ENCODE measurements around the gene CFAP69. TPM values are rescaled to one million over a fixed set of nuclear protein-coding genes. Genes with fewer than 3 reads are reported as not detected.

CFAP69 gene
- total RNA-seq, 3 donors from 2014 or later (not counting 1 experiment from before 2014, with no cell fraction given), result 0.13 TPM; not detected in 2

DNA sequence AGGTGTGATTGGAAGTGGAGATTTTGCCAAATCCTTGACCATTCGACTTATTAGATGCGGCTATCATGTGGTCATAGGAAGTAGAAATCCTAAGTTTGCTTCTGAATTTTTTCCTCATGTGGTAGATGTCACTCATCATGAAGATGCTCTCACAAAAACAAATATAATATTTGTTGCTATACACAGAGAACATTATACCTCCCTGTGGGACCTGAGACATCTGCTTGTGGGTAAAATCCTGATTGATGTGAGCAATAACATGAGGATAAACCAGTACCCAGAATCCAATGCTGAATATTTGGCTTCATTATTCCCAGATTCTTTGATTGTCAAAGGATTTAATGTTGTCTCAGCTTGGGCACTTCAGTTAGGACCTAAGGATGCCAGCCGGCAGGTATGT lies 19.8 kb upstream of the CFAP69 start:
- no peaks in the 10 kb centered on the region for H3K36me3 Mint-ChIP-seq
- no peaks in the 10 kb centered on the region for H3K9me3 Mint-ChIP-seq
- Histone ChIP-seq H3K9me3 (ENCODE audit: control insufficient read depth, insufficient read depth, low read length) (no peaks in the 10 kb centered on the region), H3K4me1 (ENCODE audit: control insufficient read depth, insufficient read depth, low read length) (no peaks in the 10 kb centered on the region), H3K4me3 (ENCODE audit: low read length) (no peak overlapping the region), H3K36me3 (ENCODE audit: control insufficient read depth, insufficient read depth, low read length) (no peaks in the 10 kb centered on the region), H3K27me3 (ENCODE audit: control insufficient read depth, insufficient read depth, low read length) (peaks cover 7% of the 10 kb centered on the region), H3K27ac (ENCODE audit: low read length) (no peak overlapping the region)
- 91% methylated on average over 2 of the region's 3 CpGs for WGBS (ENCODE audit: insufficient coverage)
- intact Hi-C loops (cut with micrococcal nuclease), result no loop called here
- no peak for ATAC-seq
- peaks cover 24 to 33% of the 10 kb centered on the region in 2 donors for H3K27me3 Mint-ChIP-seq (ENCODE audit: low read depth in 2 of 2)
- H3K4me1 Mint-ChIP-seq, result no peaks in the 10 kb centered on the region
- no peak for DNase-seq
- no peak overlapping the region for H3K4me3 Mint-ChIP-seq
- TF ChIP-seq, protein P1, sequence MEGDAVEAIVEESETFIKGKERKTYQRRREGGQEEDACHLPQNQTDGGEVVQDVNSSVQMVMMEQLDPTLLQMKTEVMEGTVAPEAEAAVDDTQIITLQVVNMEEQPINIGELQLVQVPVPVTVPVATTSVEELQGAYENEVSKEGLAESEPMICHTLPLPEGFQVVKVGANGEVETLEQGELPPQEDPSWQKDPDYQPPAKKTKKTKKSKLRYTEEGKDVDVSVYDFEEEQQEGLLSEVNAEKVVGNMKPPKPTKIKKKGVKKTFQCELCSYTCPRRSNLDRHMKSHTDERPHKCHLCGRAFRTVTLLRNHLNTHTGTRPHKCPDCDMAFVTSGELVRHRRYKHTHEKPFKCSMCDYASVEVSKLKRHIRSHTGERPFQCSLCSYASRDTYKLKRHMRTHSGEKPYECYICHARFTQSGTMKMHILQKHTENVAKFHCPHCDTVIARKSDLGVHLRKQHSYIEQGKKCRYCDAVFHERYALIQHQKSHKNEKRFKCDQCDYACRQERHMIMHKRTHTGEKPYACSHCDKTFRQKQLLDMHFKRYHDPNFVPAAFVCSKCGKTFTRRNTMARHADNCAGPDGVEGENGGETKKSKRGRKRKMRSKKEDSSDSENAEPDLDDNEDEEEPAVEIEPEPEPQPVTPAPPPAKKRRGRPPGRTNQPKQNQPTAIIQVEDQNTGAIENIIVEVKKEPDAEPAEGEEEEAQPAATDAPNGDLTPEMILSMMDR (IDR thresholded peaks at IDR 0.05), result no peak
- H3K27ac Mint-ChIP-seq, result no peak overlapping the region

GRCh38 chr7:90225601-90226000 lies 19.4 kb upstream of the CFAP69 start:
- H3K9me3 ChIP-seq (ENCODE audit: control insufficient read depth, insufficient read depth, low read length), result no peaks in the 10 kb centered on the region
- H3K4me3 ChIP-seq (ENCODE audit: low read length), result no peak overlapping the region
- intact Hi-C loops (cut with micrococcal nuclease), result no loop called here
- no peaks in the 10 kb centered on the region for H3K36me3 Mint-ChIP-seq
- no peaks in the 10 kb centered on the region for H3K4me1 Mint-ChIP-seq
- H3K9me3 Mint-ChIP-seq, result no peaks in the 10 kb centered on the region
- H3K27ac Mint-ChIP-seq, result no peak overlapping the region
- TF ChIP-seq, protein P1 (IDR thresholded peaks at IDR 0.05), result no peak
- peaks cover 20 to 28% of the 10 kb centered on the region in 2 donors for H3K27me3 Mint-ChIP-seq (ENCODE audit: low read depth in 2 of 2)
- no peak overlapping the region for H3K27ac ChIP-seq (ENCODE audit: low read length)
- peaks cover 7% of the 10 kb centered on the region for H3K27me3 ChIP-seq (ENCODE audit: control insufficient read depth, insufficient read depth, low read length)
- DNase-seq (no peak), ATAC-seq (no peak)
- WGBS (ENCODE audit: insufficient coverage), result 86% methylated on average over 1 of the region's 1 CpG
- no peak overlapping the region for H3K4me3 Mint-ChIP-seq
- H3K36me3 ChIP-seq (ENCODE audit: control insufficient read depth, insufficient read depth, low read length), result no peaks in the 10 kb centered on the region
- H3K4me1 ChIP-seq (ENCODE audit: control insufficient read depth, insufficient read depth, low read length), result no peaks in the 10 kb centered on the region

DNA sequence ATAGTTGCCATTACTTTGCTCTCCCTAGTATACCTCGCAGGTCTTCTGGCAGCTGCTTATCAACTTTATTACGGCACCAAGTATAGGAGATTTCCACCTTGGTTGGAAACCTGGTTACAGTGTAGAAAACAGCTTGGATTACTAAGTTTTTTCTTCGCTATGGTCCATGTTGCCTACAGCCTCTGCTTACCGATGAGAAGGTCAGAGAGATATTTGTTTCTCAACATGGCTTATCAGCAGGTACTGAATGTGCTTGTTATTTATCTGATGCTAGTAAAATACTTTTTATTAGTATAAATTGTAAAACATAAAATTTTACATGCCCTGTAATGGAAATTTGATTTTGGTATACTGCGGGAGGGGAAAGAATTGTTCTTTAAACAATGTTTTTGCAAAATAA lies 17.7 kb upstream of the CFAP69 start:
- Mint-ChIP-seq H3K27me3 (ENCODE audit: low read depth in 2 of 2) (peaks cover 18 to 20% of the 10 kb centered on the region in 2 donors), H3K4me3 (no peak overlapping the region), H3K36me3 (no peaks in the 10 kb centered on the region), H3K27ac (no peak overlapping the region), H3K4me1 (no peaks in the 10 kb centered on the region), H3K9me3 (no peaks in the 10 kb centered on the region)
- TF ChIP-seq, protein P1 (IDR thresholded peaks at IDR 0.05), result no peak
- no peak overlapping the region for H3K27ac ChIP-seq (ENCODE audit: low read length)
- H3K9me3 ChIP-seq (ENCODE audit: control insufficient read depth, insufficient read depth, low read length), result no peaks in the 10 kb centered on the region
- ATAC-seq (no peak), DNase-seq (no peak)
- intact Hi-C loops (cut with micrococcal nuclease), result no loop called here
- H3K27me3 ChIP-seq (ENCODE audit: control insufficient read depth, insufficient read depth, low read length), result peaks cover 5% of the 10 kb centered on the region
- no peaks in the 10 kb centered on the region for H3K4me1 ChIP-seq (ENCODE audit: control insufficient read depth, insufficient read depth, low read length)
- 73% methylated on average over 4 of the region's 5 CpGs for WGBS (ENCODE audit: insufficient coverage)
- no peaks in the 10 kb centered on the region for H3K36me3 ChIP-seq (ENCODE audit: control insufficient read depth, insufficient read depth, low read length)
- H3K4me3 ChIP-seq (ENCODE audit: low read length), result no peak overlapping the region

DNA sequence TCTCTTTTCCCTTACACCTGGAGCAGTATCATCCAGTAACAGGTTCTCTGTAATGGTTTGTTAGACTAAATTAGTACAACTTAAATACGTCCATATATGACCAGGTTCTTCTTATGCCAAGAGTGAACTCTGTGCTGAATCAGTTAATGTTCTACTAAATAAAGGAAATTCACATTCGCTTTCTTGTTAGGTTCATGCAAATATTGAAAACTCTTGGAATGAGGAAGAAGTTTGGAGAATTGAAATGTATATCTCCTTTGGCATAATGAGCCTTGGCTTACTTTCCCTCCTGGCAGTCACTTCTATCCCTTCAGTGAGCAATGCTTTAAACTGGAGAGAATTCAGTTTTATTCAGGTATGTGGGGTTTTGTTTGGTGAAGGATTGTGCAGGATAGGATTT lies 15.3 kb upstream of the CFAP69 start:
- Histone ChIP-seq H3K27me3 (ENCODE audit: control insufficient read depth, insufficient read depth, low read length) (peaks cover 3% of the 10 kb centered on the region), H3K27ac (ENCODE audit: low read length) (no peak overlapping the region), H3K4me3 (ENCODE audit: low read length) (no peak overlapping the region), H3K9me3 (ENCODE audit: control insufficient read depth, insufficient read depth, low read length) (no peaks in the 10 kb centered on the region), H3K36me3 (ENCODE audit: control insufficient read depth, insufficient read depth, low read length) (no peaks in the 10 kb centered on the region), H3K4me1 (ENCODE audit: control insufficient read depth, insufficient read depth, low read length) (no peaks in the 10 kb centered on the region)
- Mint-ChIP-seq H3K36me3 (no peaks in the 10 kb centered on the region), H3K4me3 (no peak overlapping the region), H3K9me3 (no peaks in the 10 kb centered on the region), H3K27ac (no peak overlapping the region), H3K4me1 (no peaks in the 10 kb centered on the region), H3K27me3 (ENCODE audit: low read depth in 2 of 2) (peaks cover 14 to 20% of the 10 kb centered on the region in 2 donors)
- DNase-seq (no peak), ATAC-seq (no peak)
- TF ChIP-seq, protein P1 (IDR thresholded peaks at IDR 0.05), result no peak
- 94% methylated on average over 2 of the region's 2 CpGs for WGBS (ENCODE audit: insufficient coverage)
- intact Hi-C loops (cut with micrococcal nuclease), result no loop called here

Measured in natural killer cell (primary cell).